GM23248 (cell line): ENCODE data around the gene LHCGR. TPM values are rescaled to one million over a fixed set of nuclear protein-coding genes. Genes with fewer than 3 reads are reported as not detected.

Experiments
- DNase-seq: peaks from one replicate; pipeline ENCODE4 v3.0.0-alpha.2; 2015
- H2AFZ ChIP-seq: fragments of 200-600 bp; sonication (generic); 2 replicates; pipeline ENCODE4 v1.6.1; 2016; ENCODE audit warnings: antibody characterized with exemption
- H3F3A ChIP-seq: fragments of 200-600 bp; sonication (generic); 2 replicates; pipeline ENCODE4 v1.6.1; 2016; ENCODE audit warnings: mild to moderate bottlenecking, antibody characterized with exemption, mixed run types; ENCODE audit not compliant: insufficient read depth
- H3K27ac ChIP-seq: fragments of 200-600 bp; sonication (generic); 2 replicates; pipeline ENCODE4 v1.5.1; 2016; ENCODE audit warnings: mild to moderate bottlenecking
- H3K27me3 ChIP-seq: fragments of 200-600 bp; sonication (generic); replicated peaks from 2 replicates; pipeline ENCODE4 v1.6.1; 2016; ENCODE audit warnings: mild to moderate bottlenecking; ENCODE audit not compliant: insufficient read depth
- H3K36me3 ChIP-seq: fragments of 200-600 bp; sonication (generic); 2 replicates; pipeline ENCODE4 v1.6.1; 2016; ENCODE audit warnings: low read depth, mild to moderate bottlenecking
- H3K4me1 ChIP-seq: fragments of 200-600 bp; sonication (generic); 2 replicates; pipeline ENCODE4 v1.6.1; 2016; ENCODE audit warnings: mild to moderate bottlenecking; ENCODE audit not compliant: insufficient read depth
- H3K4me2 ChIP-seq: fragments of 200-600 bp; sonication (generic); one replicate; pipeline ENCODE4 v1.6.1; 2016; ENCODE audit warnings: mild to moderate bottlenecking; ENCODE audit not compliant: unreplicated experiment
- H3K4me3 ChIP-seq: fragments of 200-600 bp; sonication (generic); 2 replicates; pipeline ENCODE4 v1.5.1; 2016; ENCODE audit warnings: mild to moderate bottlenecking
- H3K79me2 ChIP-seq: fragments of 200-600 bp; sonication (generic); 2 replicates; pipeline ENCODE4 v1.6.1; 2016; ENCODE audit warnings: mild to moderate bottlenecking; ENCODE audit not compliant: insufficient read depth
- H3K9ac ChIP-seq: fragments of 200-600 bp; sonication (generic); 2 replicates; pipeline ENCODE4 v1.6.1; 2016; ENCODE audit warnings: mild to moderate bottlenecking
- H3K9me2 ChIP-seq: fragments of 200-600 bp; sonication (generic); 2 replicates; pipeline ENCODE4 v1.6.1; 2016; ENCODE audit warnings: mixed run types, mild to moderate bottlenecking, moderate library complexity; ENCODE audit not compliant: insufficient read depth
- H3K9me3 ChIP-seq: fragments of 200-600 bp; sonication (generic); one replicate; pipeline ENCODE4 v1.6.1; 2017; ENCODE audit warnings: low read depth
- H4K20me1 ChIP-seq: fragments of 200-600 bp; sonication (generic); 2 replicates; pipeline ENCODE4 v1.6.0; 2016; ENCODE audit not compliant: insufficient read depth
- EZH2 ChIP-seq: fragments of 200-600 bp; sonication (generic); IDR thresholded peaks from 2 replicates; pipeline ENCODE4 v1.6.1; 2018; ENCODE audit warnings: antibody characterized with exemption, mild to moderate bottlenecking; ENCODE audit not compliant: insufficient read depth, poor library complexity, severe bottlenecking
- EZH2phosphoT487 ChIP-seq: fragments of 200-600 bp; sonication (generic); IDR thresholded peaks from 2 replicates; pipeline ENCODE4 v1.6.1; 2018; ENCODE audit warnings: antibody characterized with exemption, moderate library complexity, mild to moderate bottlenecking, low read depth; ENCODE audit not compliant: insufficient read depth
- WGBS, 2 experiments: methylation state at CpG; one replicate each; pipeline ENCODE4 v1.1.6; 2015 to 2017; ENCODE audit warnings: low lambda C conversion rate in 2 of 2, low coverage in 1 of 2; ENCODE audit errors: missing lambda C conversion rate in 2 of 2; 5-methylcytosine and 5-hydroxymethylcytosine counted together
- in situ Hi-C: fragments of 300-500 bp; cut with MboI; formaldehyde crosslinking; loops from 2 replicates; pipeline ENCODE4 v1.15.0; 2020
- polyA plus RNA-seq: library from polyadenylated mRNA; unstranded; fragments of >200 nt; fragmentation: Nextera tagmentation; extraction: Ambion mirVana; gene quantifications from 2 replicates; pipeline ENCODE4 v1.2.1, GENCODE V29; 2016
- total RNA-seq: library from RNA; depleted of rRNA; stranded (reverse); fragments of >200 nt; shearing (Covaris generic); gene quantifications from 2 replicates; pipeline ENCODE4 v1.2.3, GENCODE V29; 2014

Gene LHCGR
- total and polyA plus RNA-seq, 2 experiments from 2014 or later: not detected

GRCh38 chr2:48715042-48715899, 40.3 kb downstream of the LHCGR start:
- Histone ChIP-seq H3K36me3 (no peaks in the 10 kb centered on the region), H3K9me3 (no peaks in the 10 kb centered on the region), H2AFZ (no peak overlapping the region), H3K9me2 (no peaks in the 10 kb centered on the region), H3F3A (peaks cover 12% of the 10 kb centered on the region; the same call in 1 of the 2 replicates), H3K4me3 (no peak overlapping the region), H3K4me1 (peaks cover 34% of the 10 kb centered on the region), H3K9ac (no peak overlapping the region), H3K79me2 (no peaks in the 10 kb centered on the region), H3K27ac (no peak overlapping the region), H3K27me3 (no peaks in the 10 kb centered on the region), H4K20me1 (no peaks in the 10 kb centered on the region), H3K4me2 (no peak overlapping the region)
- in situ Hi-C loops: no loop called here
- WGBS, 2 experiments: 72 to 73% methylated on average over 7 of the region's 7 CpGs
- DNase-seq: peak; percentile 46
- TF ChIP-seq EZH2: no peak
- TF ChIP-seq EZH2phosphoT487: no peak

DNA sequence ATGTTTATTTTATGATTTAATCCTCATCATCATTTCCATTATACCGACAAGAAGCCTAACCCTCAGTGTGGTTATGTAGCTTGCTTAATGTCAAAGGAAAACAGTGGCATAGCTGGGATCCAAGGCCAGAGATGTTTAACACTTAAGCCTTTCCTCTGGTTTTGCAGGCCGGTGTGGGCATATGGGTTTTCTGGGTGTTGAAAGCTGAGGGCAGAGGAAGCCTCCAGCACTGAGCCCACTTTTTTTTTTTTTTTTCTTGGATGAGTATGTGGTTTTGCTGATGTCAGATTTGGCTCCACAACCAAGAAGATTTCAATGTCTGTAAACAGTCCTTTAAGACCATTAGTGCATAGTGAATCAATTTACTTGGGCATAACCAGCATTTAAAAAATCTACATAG, 41.3 kb downstream of the LHCGR start:
- DNase-seq: peak; percentile 64
- H3K9me3 ChIP-seq: no peaks in the 10 kb centered on the region
- TF ChIP-seq EZH2phosphoT487 (no peak), EZH2 (no peak)
- H3K27me3 ChIP-seq: no peaks in the 10 kb centered on the region
- no peak overlapping the region for H3K4me2 ChIP-seq
- H3K36me3 ChIP-seq: no peaks in the 10 kb centered on the region
- H3K4me3 ChIP-seq: no peak overlapping the region
- 2 to 8% methylated on average over 2 of the region's 2 CpGs for WGBS, 2 experiments
- no peaks in the 10 kb centered on the region for H4K20me1 ChIP-seq
- no peaks in the 10 kb centered on the region for H3K9me2 ChIP-seq
- no peaks in the 10 kb centered on the region for H3K79me2 ChIP-seq
- no peak overlapping the region for H2AFZ ChIP-seq
- no peak overlapping the region for H3K9ac ChIP-seq
- peaks cover 12% of the 10 kb centered on the region; the same call in 1 of the 2 replicates for H3F3A ChIP-seq
- peaks cover 34% of the 10 kb centered on the region for H3K4me1 ChIP-seq
- H3K27ac ChIP-seq: 0 out of 2 replicates have a peak overlapping the region, but pooled peaks have one; percentile 13
- in situ Hi-C loops: no loop called here

DNA sequence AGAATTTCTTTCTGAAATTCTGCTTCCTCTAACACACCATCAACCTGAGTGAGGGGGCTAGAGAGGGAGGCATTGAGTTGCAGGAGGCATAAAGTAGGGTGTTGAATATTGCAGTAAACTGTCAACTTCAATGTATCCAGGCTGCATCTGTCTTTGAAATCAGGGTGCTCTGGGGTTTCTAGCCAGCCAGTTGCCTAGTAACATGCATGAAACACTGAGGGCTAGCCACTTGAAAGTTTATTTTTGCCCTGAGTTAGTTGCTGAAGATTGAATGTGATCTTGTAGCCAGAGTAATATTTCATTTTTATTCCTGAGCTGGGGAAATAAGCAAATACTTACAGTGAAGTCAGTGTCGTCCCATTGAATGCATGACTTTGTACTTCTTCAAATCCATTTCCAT, 41.9 kb downstream of the LHCGR start:
- Histone ChIP-seq H3K27ac (no peak overlapping the region), H3K27me3 (no peaks in the 10 kb centered on the region), H3K9me2 (no peaks in the 10 kb centered on the region), H3K4me2 (no peak overlapping the region), H3K4me1 (peaks cover 34% of the 10 kb centered on the region), H2AFZ (no peak overlapping the region), H3F3A (peaks cover 12% of the 10 kb centered on the region; the same call in 1 of the 2 replicates), H4K20me1 (no peaks in the 10 kb centered on the region), H3K4me3 (no peak overlapping the region), H3K79me2 (no peaks in the 10 kb centered on the region), H3K9me3 (no peaks in the 10 kb centered on the region), H3K36me3 (no peaks in the 10 kb centered on the region), H3K9ac (no peak overlapping the region)
- WGBS, 2 experiments: 60 to 67% methylated on average over 1 of the region's 1 CpG
- DNase-seq: no peak
- in situ Hi-C loops: no loop called here
- TF ChIP-seq EZH2 (no peak), EZH2phosphoT487 (no peak)

DNA sequence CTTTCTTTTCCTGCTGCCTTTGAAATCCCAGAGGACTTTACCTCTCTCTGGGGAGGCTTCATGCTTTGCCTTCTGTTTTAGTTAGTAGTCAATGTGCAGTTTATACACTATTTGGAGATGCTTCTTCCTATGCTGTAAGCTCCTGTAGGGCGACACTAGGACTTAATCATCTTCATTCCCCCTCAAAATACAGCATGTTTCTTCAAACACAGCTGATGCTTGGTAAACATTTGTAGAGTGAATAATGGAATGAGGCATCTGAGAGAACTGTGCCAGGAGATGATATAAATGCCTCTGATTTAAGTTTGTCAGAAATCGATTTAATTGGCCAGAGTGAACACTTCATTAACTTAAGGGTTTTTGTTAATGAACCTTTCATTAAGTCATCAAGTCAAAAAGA, 43.4 kb downstream of the LHCGR start:
- no peaks in the 10 kb centered on the region for H3K27me3 ChIP-seq
- 26 to 33% methylated on average over 2 of the region's 2 CpGs for WGBS, 2 experiments
- no peak overlapping the region for H3K4me2 ChIP-seq
- no peak overlapping the region for H3K27ac ChIP-seq
- no peaks in the 10 kb centered on the region for H3K9me2 ChIP-seq
- no peaks in the 10 kb centered on the region for H4K20me1 ChIP-seq
- H3K4me1 ChIP-seq: peaks cover 26% of the 10 kb centered on the region
- in situ Hi-C loops: no loop called here
- no peak overlapping the region for H3K9ac ChIP-seq
- no peak overlapping the region for H2AFZ ChIP-seq
- H3K79me2 ChIP-seq: no peaks in the 10 kb centered on the region
- no peaks in the 10 kb centered on the region for H3K36me3 ChIP-seq
- DNase-seq: no peak
- no peaks in the 10 kb centered on the region for H3K9me3 ChIP-seq
- peaks cover 12% of the 10 kb centered on the region; the same call in 1 of the 2 replicates for H3F3A ChIP-seq
- H3K4me3 ChIP-seq: no peak overlapping the region
- TF ChIP-seq EZH2 (no peak), EZH2phosphoT487 (no peak)
